ENCODE data around the gene BEST1. TPM values are rescaled to one million over a fixed set of nuclear protein-coding genes. Genes with fewer than 3 reads are reported as not detected.

BEST1 gene
- total RNA-seq, 1 experiment from 2014 or later = 0.17 TPM

GRCh38 chr11:61976420-61976800 is 26.3 kb downstream of the BEST1 start (continued):
- TF ChIP-seq E2F1 (CRISPR knock-in tag; IDR thresholded peaks at IDR 0.05) (no peak), ZNF219 (CRISPR knock-in tag; IDR thresholded peaks at IDR 0.05; ENCODE audit: borderline replicate concordance) (no peak)

- POLR2A ChIA-PET = no interaction called here
- Mint-ChIP-seq H3K4me1 (peaks cover 32% of the 10 kb centered on the region), H3K4me3 (no peak overlapping the region), H3K27me3 (ENCODE audit: low read depth) (peaks cover 22% of the 10 kb centered on the region), H3K36me3 (no peaks in the 10 kb centered on the region), H3K27ac (no peak overlapping the region), H3K9me3 (no peaks in the 10 kb centered on the region)
- DNase-seq (ENCODE audit: low spot score) (no peak), ATAC-seq (no peak)
- CTCF ChIA-PET = interaction anchor here (0.6 to 2.8 kb wide), 8 partner anchors 8 to 131 kb away, joined by 3 to 14 read pairs (median 4); no protein-coding TSS in a partner anchor
- TF ChIP-seq ATF6 (CRISPR knock-in tag; IDR thresholded peaks at IDR 0.05) (no peak), ZNF532 (CRISPR knock-in tag; IDR thresholded peaks at IDR 0.05; ENCODE audit: borderline replicate concordance) (no peak), ZNF317 (CRISPR knock-in tag; IDR thresholded peaks at IDR 0.05; ENCODE audit: borderline replicate concordance, low read depth) (no peak)
Measured at GRCh38 chr11:61976813-61977475, 26.8 kb downstream of the BEST1 start.

- peaks cover 39% of the 10 kb centered on the region for H3K27me3 Mint-ChIP-seq (ENCODE audit: low read depth)
- ChIA-PET CTCF (interaction anchor here (1.1 to 1.5 kb wide), 4 partner anchors 18 to 103 kb away, joined by 4 to 7 read pairs (median 5); no protein-coding TSS in a partner anchor), POLR2A (interaction anchor here (0.8 kb wide), 1 partner anchor 13 kb away, joined by 3 read pairs; no protein-coding TSS in a partner anchor)
- no peaks in the 10 kb centered on the region for H3K36me3 Mint-ChIP-seq
- DNase-seq (ENCODE audit: low spot score) (no peak), ATAC-seq (no peak)
- H3K9me3 Mint-ChIP-seq = no peaks in the 10 kb centered on the region
- H3K4me1 Mint-ChIP-seq = peaks cover 22% of the 10 kb centered on the region
- TF ChIP-seq GABPB1 (CRISPR knock-in tag; IDR thresholded peaks at IDR 0.05) (peak; percentile 60; the same call in 1 of the 2 replicates), ZNF512 (CRISPR knock-in tag; IDR thresholded peaks at IDR 0.05; ENCODE audit: borderline replicate concordance) (no peak), ATF3 (CRISPR knock-in tag; conservative IDR thresholded peaks at IDR 0.05) (no peak)
- H3K27ac Mint-ChIP-seq = no peak overlapping the region
- H3K4me3 Mint-ChIP-seq = no peak overlapping the region
Measured at GRCh38 chr11:61978703-61979661, 28.8 kb downstream of the BEST1 start.

All from WTC11 (cell line).